ENCODE results near the gene TTLL8. TPM values are rescaled to one million over a fixed set of nuclear protein-coding genes. Genes with fewer than 3 reads are reported as not detected.

TTLL8 gene
- total and polyA plus RNA-seq, 2 of the 8 experiments (the other 6 are each of a cell fraction or from before 2014, with no cell fraction given): not detected

DNA sequence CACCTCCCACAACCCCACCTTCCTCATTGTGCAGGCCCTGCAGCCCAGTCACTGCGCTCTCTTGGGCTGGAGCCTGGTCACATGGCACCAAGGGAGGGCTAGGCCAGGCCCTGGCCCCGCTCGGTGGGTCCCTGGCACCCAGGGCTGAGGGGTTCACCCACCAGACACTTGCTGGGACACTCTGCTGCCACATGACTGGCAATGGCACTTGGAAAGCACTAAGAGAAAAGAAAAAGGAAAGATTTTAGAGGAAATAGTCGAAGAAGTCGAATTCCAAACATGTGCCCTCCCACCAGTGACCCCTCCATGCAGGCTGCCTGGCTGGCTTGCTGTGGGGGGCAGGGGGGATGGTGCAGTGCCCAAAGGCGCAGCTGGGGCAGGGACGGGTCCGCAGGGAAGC, 12.3 kb upstream of the TTLL8 start:
- Histone ChIP-seq H3K27ac (ENCODE audit: low read depth, low read length) (no peak overlapping the region), H3K4me2 (ENCODE audit: insufficient read depth in 1 of 2, low read depth in 2 of 2, low read length in 2 of 2) (no peak overlapping the region), H3K27me3 (replicated peaks in 1 of 4; ENCODE audit: control insufficient read depth in 3 of 4, extremely low read depth in 1 of 4, insufficient read depth in 3 of 4, low read length in 3 of 4) (no peaks in the 10 kb centered on the region), H4K91ac (replicated peaks; ENCODE audit: insufficient read length, low read length) (no peak overlapping the region), H4K5ac (ENCODE audit: insufficient read length, low read depth, low read length) (no peak overlapping the region), H2BK12ac (ENCODE audit: low read depth, low read length) (no peak overlapping the region), H2AFZ (ENCODE audit: low read length) (peak overlapping the region; percentile 39; the same call in 1 of the 2 replicates), H3K56ac (replicated peaks; ENCODE audit: insufficient read length, low read depth, low read length) (no peak overlapping the region), H3K79me1 (ENCODE audit: low read depth, low read length) (no peaks in the 10 kb centered on the region), H3K18ac (ENCODE audit: extremely low read depth, low read length) (no peak overlapping the region), H3K23me2 (ENCODE audit: low read depth, low read length) (no peaks in the 10 kb centered on the region), H4K20me1 (replicated peaks in 1 of 2; ENCODE audit: control insufficient read depth in 1 of 2, insufficient read depth in 2 of 2, low read length in 2 of 2) (no peaks in the 10 kb centered on the region), H3K4ac (replicated peaks; ENCODE audit: insufficient read length, low read depth, low read length) (no peak overlapping the region), H3K14ac (ENCODE audit: insufficient read length) (no peak overlapping the region), H3K9me3 (ENCODE audit: insufficient read depth in 2 of 2, low read depth in 1 of 2, low read length in 1 of 2) (no peaks in the 10 kb centered on the region), H3K23ac (ENCODE audit: insufficient read length) (no peak overlapping the region), H2BK5ac (ENCODE audit: low read depth, low read length) (no peak overlapping the region), H2AK5ac (ENCODE audit: low read depth, low read length) (no peak overlapping the region), H3K4me1 (replicated peaks in 1 of 4; ENCODE audit: control insufficient read depth in 3 of 4, insufficient read depth in 4 of 4, low read length in 3 of 4) (no peaks in the 10 kb centered on the region; a peak in 1 of 7 replicates), H2BK120ac (replicated peaks; ENCODE audit: low read depth, low read length) (no peak overlapping the region), H4K8ac (ENCODE audit: extremely low read depth, insufficient read depth, low read length) (peak overlapping the region; percentile 89), H3K9ac (replicated peaks in 1 of 4; ENCODE audit: extremely low read depth in 1 of 4, low read depth in 3 of 4, low read length in 3 of 4) (no peak overlapping the region), H3K36me3 (ENCODE audit: control insufficient read depth in 2 of 4, insufficient read depth in 4 of 4, low read length in 3 of 4) (no peaks in the 10 kb centered on the region), H2BK15ac (ENCODE audit: low read length) (no peak overlapping the region), H3K79me2 (ENCODE audit: control insufficient read depth in 1 of 2, insufficient read depth in 2 of 2, low read length in 2 of 2) (no peaks in the 10 kb centered on the region), H2BK20ac (ENCODE audit: low read length) (no peak overlapping the region), H3K4me3 (ENCODE audit: extremely low read depth in 1 of 4, insufficient read depth in 2 of 4, low read depth in 3 of 4, low read length in 4 of 4) (no peak overlapping the region)
- ChIA-PET POLR2A (ENCODE audit: partially characterized antibody) (no interaction called here), CTCF (ENCODE audit: partially characterized antibody) (no interaction called here)
- DNase-seq (ENCODE audit: low read depth in 1 of 2, low spot score in 2 of 2): no peak
- 85% methylated on average over 8 of the region's 8 CpGs; no CpG with 5 or more reads in 1 of the 2 experiments for WGBS, 2 experiments (ENCODE audit: extremely low coverage in 1 of 2, insufficient coverage in 1 of 2, insufficient read length in 1 of 2, insufficient replicate concordance in 2 of 2, low coverage in 1 of 2, low lambda C conversion rate in 2 of 2, missing lambda C conversion rate in 1 of 2)
- no peak for FAIRE-seq
- TF ChIP-seq SIRT6 (IDR thresholded peaks at IDR 0.05; ENCODE audit: low read length): no peak
- no peak for TF ChIP-seq CBX8 (IDR thresholded peaks at IDR 0.05; ENCODE audit: borderline replicate concordance, low read depth, low read length)
- TF ChIP-seq ASH2L (IDR thresholded peaks at IDR 0.05; ENCODE audit: low read length): no peak
- TF ChIP-seq TCF12 (IDR thresholded peaks at IDR 0.05; ENCODE audit: low read depth, low read length): no peak

All from H1 (cell line).